DOHH2 (cell line): ENCODE data around the gene DNAH3.
"Not testable (repeated sequence)": the region's sequence is repeated elsewhere in the genome, so short reads cannot be mapped to it uniquely, and the experiment has no call there.

Experiments used
- H3F3A ChIP-seq: fragments of 200-600 bp; sonication (generic), shearing (Covaris generic); 2 replicates; pipeline ENCODE4 v1.6.0; 2016; ENCODE audit warnings: antibody characterized with exemption, mild to moderate bottlenecking; ENCODE audit not compliant: control insufficient read depth, insufficient read depth
- H3K27ac ChIP-seq: fragments of 200-600 bp; sonication (generic); 2 replicates; pipeline ENCODE4 v1.5.1; 2014; ENCODE audit warnings: low read depth, mild to moderate bottlenecking, low read length, moderate library complexity
- H3K27me3 ChIP-seq: fragments of 200-600 bp; sonication (generic); 2 replicates; pipeline ENCODE4 v1.6.1; 2014; ENCODE audit warnings: mild to moderate bottlenecking, low read length, mixed read lengths; ENCODE audit not compliant: control insufficient read depth
- H3K36me3 ChIP-seq: fragments of 200-600 bp; sonication (generic); 2 replicates; pipeline ENCODE4 v1.6.1; 2014; ENCODE audit warnings: mild to moderate bottlenecking, low read length, moderate library complexity, mixed read lengths; ENCODE audit not compliant: control insufficient read depth
- H3K4me1 ChIP-seq: fragments of 200-600 bp; sonication (generic); 2 replicates; pipeline ENCODE4 v1.6.1; 2014; ENCODE audit warnings: mild to moderate bottlenecking, low read length, mixed read lengths; ENCODE audit not compliant: control insufficient read depth
- H3K4me2 ChIP-seq: fragments of 200-600 bp; sonication (generic); 2 replicates; pipeline ENCODE4 v1.6.0; 2014; ENCODE audit warnings: mild to moderate bottlenecking, low read length, moderate library complexity
- H3K4me3 ChIP-seq: fragments of 200-600 bp; sonication (generic); 2 replicates; pipeline ENCODE4 v1.5.1; 2014; ENCODE audit warnings: mild to moderate bottlenecking, low read length, mixed read lengths
- H3K79me2 ChIP-seq: fragments of 200-600 bp; sonication (generic); 2 replicates; pipeline ENCODE4 v1.6.1; 2014; ENCODE audit warnings: mild to moderate bottlenecking, low read length, mixed read lengths; ENCODE audit not compliant: control insufficient read depth
- H3K9me2 ChIP-seq: fragments of 200-600 bp; sonication (generic); replicated peaks from 2 replicates; pipeline ENCODE4 v1.6.1; 2014; ENCODE audit warnings: mild to moderate bottlenecking, low read length, mixed read lengths; ENCODE audit not compliant: control insufficient read depth
- H3K9me3 ChIP-seq: fragments of 200-600 bp; sonication (generic); 2 replicates; pipeline ENCODE4 v1.6.1; 2014; ENCODE audit warnings: antibody characterized with exemption, low read length, mixed read lengths; ENCODE audit not compliant: control insufficient read depth, insufficient read depth
- H4K20me1 ChIP-seq: fragments of 200-600 bp; sonication (generic); 2 replicates; pipeline ENCODE4 v1.6.0; 2014; ENCODE audit warnings: low read depth, mild to moderate bottlenecking, antibody characterized with exemption, low read length, moderate library complexity; ENCODE audit not compliant: control insufficient read depth, insufficient read depth
- EZH2phosphoT487 ChIP-seq: fragments of 200-600 bp; sonication (generic); IDR thresholded peaks from 2 replicates; pipeline ENCODE4 v1.6.1; 2017; ENCODE audit warnings: borderline replicate concordance, mild to moderate bottlenecking, antibody characterized with exemption, low read length, moderate library complexity, mixed read lengths
- TF ChIP-seq, protein P1 (sequence below): fragments of 200-600 bp; sonication (generic); IDR thresholded peaks from one replicate; pipeline ENCODE4 v1.5.1; 2014; ENCODE audit warnings: antibody characterized with exemption, mild to moderate bottlenecking, low read depth, low read length; ENCODE audit not compliant: poor library complexity, severe bottlenecking

The DNAH3 gene

GRCh38 chr16:21071741-21072140 lies 78.9 kb downstream of the DNAH3 start:
- H3K4me2 ChIP-seq = no peak overlapping the region
- no peaks in the 10 kb centered on the region; the same call in 1 of the 2 replicates for H3K27me3 ChIP-seq
- no peaks in the 10 kb centered on the region for H3K4me1 ChIP-seq
- H3K9me2 ChIP-seq = no peaks in the 10 kb centered on the region
- no peaks in the 10 kb centered on the region for H3K79me2 ChIP-seq
- no peak overlapping the region for H3K27ac ChIP-seq
- no peak for TF ChIP-seq EZH2phosphoT487
- TF ChIP-seq, protein P1, sequence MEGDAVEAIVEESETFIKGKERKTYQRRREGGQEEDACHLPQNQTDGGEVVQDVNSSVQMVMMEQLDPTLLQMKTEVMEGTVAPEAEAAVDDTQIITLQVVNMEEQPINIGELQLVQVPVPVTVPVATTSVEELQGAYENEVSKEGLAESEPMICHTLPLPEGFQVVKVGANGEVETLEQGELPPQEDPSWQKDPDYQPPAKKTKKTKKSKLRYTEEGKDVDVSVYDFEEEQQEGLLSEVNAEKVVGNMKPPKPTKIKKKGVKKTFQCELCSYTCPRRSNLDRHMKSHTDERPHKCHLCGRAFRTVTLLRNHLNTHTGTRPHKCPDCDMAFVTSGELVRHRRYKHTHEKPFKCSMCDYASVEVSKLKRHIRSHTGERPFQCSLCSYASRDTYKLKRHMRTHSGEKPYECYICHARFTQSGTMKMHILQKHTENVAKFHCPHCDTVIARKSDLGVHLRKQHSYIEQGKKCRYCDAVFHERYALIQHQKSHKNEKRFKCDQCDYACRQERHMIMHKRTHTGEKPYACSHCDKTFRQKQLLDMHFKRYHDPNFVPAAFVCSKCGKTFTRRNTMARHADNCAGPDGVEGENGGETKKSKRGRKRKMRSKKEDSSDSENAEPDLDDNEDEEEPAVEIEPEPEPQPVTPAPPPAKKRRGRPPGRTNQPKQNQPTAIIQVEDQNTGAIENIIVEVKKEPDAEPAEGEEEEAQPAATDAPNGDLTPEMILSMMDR = no peak
- no peaks in the 10 kb centered on the region for H3K36me3 ChIP-seq
- H3F3A ChIP-seq = no peaks in the 10 kb centered on the region
- H4K20me1 ChIP-seq = no peaks in the 10 kb centered on the region
- no peak overlapping the region for H3K4me3 ChIP-seq
- H3K9me3 ChIP-seq = no peaks in the 10 kb centered on the region

- Histone ChIP-seq H3K27me3 (no peaks in the 10 kb centered on the region; the same call in 1 of the 2 replicates), H3K36me3 (no peaks in the 10 kb centered on the region), H3K4me1 (no peaks in the 10 kb centered on the region), H3F3A (no peaks in the 10 kb centered on the region), H4K20me1 (no peaks in the 10 kb centered on the region), H3K79me2 (no peaks in the 10 kb centered on the region), H3K4me3 (no peak overlapping the region), H3K27ac (no peak overlapping the region), H3K4me2 (no peak overlapping the region), H3K9me2 (no peaks in the 10 kb centered on the region), H3K9me3 (no peaks in the 10 kb centered on the region)
- TF ChIP-seq EZH2phosphoT487 = no peak
- TF ChIP-seq, protein P1 = no peak
Observed at GRCh38 chr16:21070564-21070963, 80.1 kb downstream of the DNAH3 start.

- Histone ChIP-seq H3K27ac (no peak overlapping the region), H3K9me2 (no peaks in the 10 kb centered on the region), H3K36me3 (no peaks in the 10 kb centered on the region), H3K4me3 (no peak overlapping the region), H3K27me3 (no peaks in the 10 kb centered on the region; the same call in 1 of the 2 replicates), H3K4me2 (no peak overlapping the region), H3K79me2 (no peaks in the 10 kb centered on the region), H3F3A (no peaks in the 10 kb centered on the region), H3K4me1 (no peaks in the 10 kb centered on the region), H3K9me3 (no peaks in the 10 kb centered on the region), H4K20me1 (no peaks in the 10 kb centered on the region)
- TF ChIP-seq, protein P1 = no peak
- TF ChIP-seq EZH2phosphoT487 = no peak
Observed at GRCh38 chr16:21069986-21070385, 80.7 kb downstream of the DNAH3 start.

- Histone ChIP-seq H3K36me3 (no peaks in the 10 kb centered on the region), H3K27me3 (no peaks in the 10 kb centered on the region), H3K4me2 (no peak overlapping the region), H4K20me1 (no peaks in the 10 kb centered on the region), H3K9me2 (no peaks in the 10 kb centered on the region), H3K4me3 (no peak overlapping the region), H3K4me1 (no peaks in the 10 kb centered on the region), H3F3A (no peaks in the 10 kb centered on the region), H3K27ac (no peak overlapping the region), H3K9me3 (no peaks in the 10 kb centered on the region), H3K79me2 (no peaks in the 10 kb centered on the region)
- no peak for TF ChIP-seq EZH2phosphoT487
- TF ChIP-seq, protein P1 = no peak
Observed at GRCh38 chr16:21064203-21064602, 86.4 kb downstream of the DNAH3 start.

DNA sequence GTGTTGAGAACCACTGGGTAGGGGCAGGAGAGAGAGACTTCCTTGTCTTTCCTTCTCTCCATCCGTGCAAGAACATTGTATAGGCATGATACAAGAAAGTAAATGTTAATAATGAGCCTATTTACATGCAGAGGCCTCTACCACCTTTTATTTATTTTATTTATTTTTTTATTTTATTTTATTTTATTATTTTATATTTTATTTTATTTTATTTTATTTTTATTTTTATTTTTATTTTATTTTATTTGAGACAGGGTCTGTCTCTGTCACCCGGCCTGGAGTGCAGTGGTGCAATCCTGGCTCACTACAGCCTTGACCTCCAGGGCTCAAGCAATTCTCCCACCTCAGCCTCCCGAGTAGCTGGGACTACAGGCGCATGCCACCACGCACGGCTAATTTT lies 87.3 kb downstream of the DNAH3 start:
- H3F3A ChIP-seq, H3K4me3 ChIP-seq, H3K27me3 ChIP-seq, H3K9me2 ChIP-seq, H3K36me3 ChIP-seq, H3K9me3 ChIP-seq, H3K4me2 ChIP-seq, H3K4me1 ChIP-seq, H3K79me2 ChIP-seq, H3K27ac ChIP-seq, H4K20me1 ChIP-seq: not testable (repeated sequence)
